Mucosa of descending colon (tissue), 3 donors: ENCODE results near the gene KCNQ2. TPM values are rescaled to one million over a fixed set of nuclear protein-coding genes. Genes with fewer than 3 reads are reported as not detected.

Source experiments
- ATAC-seq: fragments of 200-7000 bp; cut with Tn5 transposase; one replicate; pipeline ENCODE4 v1.9.1; 2020; ENCODE audit warnings: mild to moderate bottlenecking, moderate library complexity
- DNase-seq, 3 donors: peaks; one replicate each; pipeline ENCODE4 v3.0.0-alpha.2; 2020
- H3K36me3 ChIP-seq: fragments of 200-600 bp; one replicate; pipeline ENCODE4 v1.8.0; 2021; ENCODE audit warnings: low read depth, mild to moderate bottlenecking
- H3K4me1 ChIP-seq: fragments of 200-600 bp; one replicate; pipeline ENCODE4 v1.8.0; 2021; ENCODE audit warnings: low read depth, mild to moderate bottlenecking
- H3K4me3 ChIP-seq: fragments of 200-600 bp; one replicate; pipeline ENCODE4 v1.8.0; 2021; ENCODE audit warnings: mild to moderate bottlenecking
- H3K9me3 ChIP-seq: fragments of 200-600 bp; one replicate; pipeline ENCODE4 v1.8.0; 2021; ENCODE audit warnings: mild to moderate bottlenecking
- CTCF ChIP-seq: fragments of 200-600 bp; IDR thresholded peaks from one replicate; pipeline ENCODE4 v1.8.0; 2022; ENCODE audit warnings: antibody characterized with exemption, mild to moderate bottlenecking
- intact Hi-C, 2 donors: fragments of 100-400 bp; cut with DNase I in 1 of 2; cut with micrococcal nuclease in 1 of 2; formaldehyde crosslinking; loops; one replicate each; pipeline versions ENCODE4 v1.11.0 to v1.11.1; 2022; cut with DNase I, micrococcal nuclease
- total RNA-seq, 3 donors: library from RNA; stranded (reverse); fragmentation: NEBNext Ultra II Directional in 2 of 3; extraction: Animal tissue kit (Norgen Biotek cat#: 25700) in 2 of 3; gene quantifications; one replicate each; pipeline versions ENCODE4 v1.2.1 to v1.2.4, GENCODE V29; 2021 to 2023
- donor health status: DM: no; HTN: no; CAD: no; lungs with moderate emphysema.
- donor health status: DM: no; HTN: no; CAD: no.
- donor health status: DM: no; HTN: yes; CAD: no.

Gene KCNQ2
- total RNA-seq, 3 donors from 2014 or later: 1.4 TPM; not detected in 2

DNA sequence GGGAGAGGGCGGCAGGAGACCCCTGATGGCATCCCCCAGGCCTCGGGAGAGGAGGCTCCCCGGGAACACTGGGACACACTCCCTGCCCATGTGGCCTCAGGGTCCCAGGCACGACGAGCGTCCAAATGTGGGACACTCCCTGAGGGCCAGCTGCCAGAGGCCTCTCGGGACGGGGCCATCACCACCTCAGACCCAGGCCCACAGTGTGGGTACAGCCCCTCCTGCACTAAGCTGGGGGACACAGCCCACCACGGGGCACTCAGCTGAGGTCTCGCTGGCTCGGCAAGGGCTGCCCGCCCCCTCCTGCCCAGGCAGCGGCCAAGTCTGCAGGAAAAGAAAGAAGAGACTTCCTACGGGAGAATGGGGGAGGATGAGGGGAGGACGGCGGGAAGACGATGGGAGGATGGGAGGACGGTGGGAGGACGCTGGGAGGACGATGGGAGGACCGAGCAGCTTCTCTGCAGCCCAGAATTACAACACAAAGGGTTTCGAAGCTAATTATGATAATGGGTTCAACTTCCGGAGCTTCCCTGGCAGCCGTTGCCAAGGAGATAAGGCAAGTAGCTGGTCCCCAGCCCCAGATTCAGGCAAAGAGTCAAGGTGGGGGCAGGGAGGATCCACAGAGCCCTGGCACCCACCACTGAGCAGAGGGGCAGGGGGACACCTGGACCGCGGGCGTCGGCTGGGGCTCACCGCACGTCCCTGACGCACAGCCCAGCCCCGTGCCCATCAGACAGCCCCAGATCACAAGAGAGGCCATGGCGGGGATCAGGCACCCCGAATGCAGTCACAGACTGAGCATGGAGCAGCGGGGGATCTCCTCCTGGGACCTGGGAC is 17.5 kb downstream of the KCNQ2 start:
- TF ChIP-seq CTCF: no peak
- no peaks in the 10 kb centered on the region for H3K36me3 ChIP-seq
- H3K4me1 ChIP-seq: no peaks in the 10 kb centered on the region
- ATAC-seq: no peak
- no peak for DNase-seq
- H3K4me3 ChIP-seq: no peak overlapping the region
- intact Hi-C loops: no loop called here
- no peaks in the 10 kb centered on the region for H3K9me3 ChIP-seq

DNA sequence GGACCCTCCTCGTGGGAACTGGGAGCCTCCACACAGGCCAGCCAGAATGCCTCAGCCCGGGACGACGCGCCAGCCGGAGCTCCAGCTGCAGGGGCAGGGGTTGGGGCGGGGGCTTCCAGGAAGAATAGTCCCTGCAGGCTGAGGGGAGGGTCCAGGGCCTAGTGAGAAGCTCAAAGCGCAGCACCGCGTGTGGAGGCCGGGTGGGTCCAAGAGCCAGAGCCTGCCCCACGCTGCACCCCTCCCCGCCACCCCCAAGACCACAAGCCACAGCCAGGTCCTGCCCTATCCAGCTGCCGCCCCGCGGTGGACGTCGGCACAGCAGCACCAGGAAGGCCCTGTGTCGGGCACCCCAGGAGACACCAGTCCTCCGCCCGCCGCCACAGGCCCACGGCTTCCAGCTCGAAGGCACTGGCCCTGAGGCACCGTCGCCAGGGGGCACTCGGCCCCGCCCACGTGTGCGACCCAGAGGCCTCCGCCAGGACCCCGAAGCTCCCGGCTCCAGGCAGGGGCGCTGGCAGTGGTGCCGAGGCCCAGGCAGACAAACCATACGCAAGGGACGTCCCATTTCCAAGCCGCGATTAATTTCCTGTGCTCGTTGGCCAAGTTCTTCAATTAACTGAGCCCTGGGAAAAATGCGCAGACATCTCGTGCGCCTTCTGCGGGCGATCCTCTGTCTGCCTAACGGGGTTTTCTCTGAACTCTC is 19.5 kb downstream of the KCNQ2 start:
- H3K36me3 ChIP-seq: no peaks in the 10 kb centered on the region
- intact Hi-C loops: no loop called here
- no peak overlapping the region for H3K4me3 ChIP-seq
- no peak for DNase-seq
- no peaks in the 10 kb centered on the region for H3K9me3 ChIP-seq
- H3K4me1 ChIP-seq: no peaks in the 10 kb centered on the region
- TF ChIP-seq CTCF: no peak
- ATAC-seq: no peak

DNA sequence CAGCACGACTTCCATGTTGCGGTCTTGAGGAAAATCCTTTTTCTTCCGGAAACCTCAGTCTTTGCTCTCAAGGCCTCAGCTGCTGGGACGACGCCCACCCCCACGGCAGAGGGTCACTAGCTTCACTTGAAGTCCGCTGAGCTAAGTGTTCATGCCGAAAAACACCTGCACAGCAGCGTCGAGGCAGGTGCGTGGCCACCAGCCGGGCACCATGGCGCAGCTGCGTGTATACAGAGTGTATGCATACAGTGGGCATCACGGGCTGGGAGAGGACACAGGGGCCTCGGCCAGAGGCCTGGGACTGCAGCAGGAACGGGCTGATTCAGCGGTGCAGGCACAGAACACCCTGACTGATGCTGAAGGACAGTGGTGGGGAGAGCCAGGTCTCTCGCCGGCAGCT is 20.1 kb downstream of the KCNQ2 start:
- Histone ChIP-seq H3K36me3 (no peaks in the 10 kb centered on the region), H3K4me3 (no peak overlapping the region), H3K4me1 (no peaks in the 10 kb centered on the region), H3K9me3 (no peaks in the 10 kb centered on the region)
- no peak for DNase-seq
- no peak for TF ChIP-seq CTCF
- intact Hi-C loops: no loop called here
- ATAC-seq: no peak

- intact Hi-C loops: no loop called here
- DNase-seq (no peak), ATAC-seq (no peak)
- no peaks in the 10 kb centered on the region for H3K36me3 ChIP-seq
- TF ChIP-seq CTCF: no peak
- H3K4me3 ChIP-seq: no peak overlapping the region
- H3K4me1 ChIP-seq: no peaks in the 10 kb centered on the region
- no peaks in the 10 kb centered on the region for H3K9me3 ChIP-seq
These were observed 20.6 kb downstream of the KCNQ2 start for GRCh38 chr20:63451821-63452220.

DNA sequence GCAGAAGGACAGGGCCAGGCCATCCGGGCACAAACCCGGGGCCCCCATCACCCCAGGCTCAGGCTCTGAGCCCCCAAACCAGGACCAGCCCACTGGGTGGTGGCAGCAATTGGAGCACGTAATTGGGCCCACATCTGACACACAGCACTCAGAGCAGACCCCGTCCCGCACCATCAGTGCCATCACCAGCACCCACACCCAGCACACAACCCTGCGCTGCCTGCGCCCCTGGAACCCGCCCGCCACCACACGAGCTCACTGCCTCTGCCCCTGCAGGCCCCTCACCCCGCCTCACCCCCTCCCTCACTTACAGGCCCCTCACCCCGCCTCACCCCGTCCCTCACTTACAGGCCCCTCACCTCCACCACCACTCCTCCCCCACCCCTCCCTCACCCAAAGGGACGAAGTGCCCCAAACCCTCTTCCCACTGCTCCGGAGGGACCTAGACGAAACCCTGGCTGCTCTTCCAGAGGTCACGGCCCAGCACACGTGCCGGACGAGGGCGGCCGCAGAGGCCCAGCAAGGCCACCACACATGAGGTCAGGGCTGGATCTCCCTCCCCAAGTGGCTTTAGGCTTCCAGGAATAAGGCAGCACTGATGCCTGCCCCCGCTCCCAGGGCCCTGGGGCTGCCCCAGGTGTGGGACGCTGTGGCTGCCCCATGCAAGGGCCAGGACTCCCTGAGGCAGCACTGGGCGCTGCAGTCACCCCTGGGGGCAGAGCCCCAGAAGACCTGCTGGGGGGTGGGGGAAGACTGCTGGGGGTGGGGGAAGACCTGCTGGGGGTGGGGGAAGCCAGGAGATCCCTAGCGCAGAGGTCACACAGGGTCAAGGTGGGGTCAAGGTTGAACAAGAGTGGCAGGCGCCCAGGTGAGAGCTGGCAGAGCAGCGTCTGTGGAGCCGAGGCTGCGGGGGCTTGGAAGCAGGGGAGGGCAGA is 22.4 kb downstream of the KCNQ2 start:
- H3K4me1 ChIP-seq: no peaks in the 10 kb centered on the region
- H3K9me3 ChIP-seq: no peaks in the 10 kb centered on the region
- H3K36me3 ChIP-seq: no peaks in the 10 kb centered on the region
- H3K4me3 ChIP-seq: no peak overlapping the region
- ATAC-seq: no peak
- TF ChIP-seq CTCF: no peak
- no peak for DNase-seq
- intact Hi-C loops: no loop called here
